BJ (cell line): ENCODE data around the gene RAB6A. TPM values are rescaled to one million over a fixed set of nuclear protein-coding genes. Genes with fewer than 3 reads are reported as not detected.

Source experiments
- CTCF ChIA-PET: fragments of 350-600 bp; formaldehyde crosslinking; extraction: SDS; loops from one replicate; lab custom pipeline; 2021; ENCODE audit warnings: antibody characterized with exemption, inconsistent platforms; lab: Yijun Ruan, JAX
- POLR2A ChIA-PET: fragments of 300-600 bp; sonication (Branson Sonifier 250); formaldehyde crosslinking; extraction: SDS; loops from one replicate; lab custom pipeline; 2021; ENCODE audit warnings: antibody characterized with exemption; lab: Charles Lee
- DNase-seq: peaks from one replicate; pipeline ENCODE4 v3.0.0-alpha.2; 2011; ENCODE audit warnings: low read depth
- H3K27me3 ChIP-seq: 2 replicates; pipeline ENCODE4 v1.6.0; 2011; ENCODE audit warnings: low read length; ENCODE audit not compliant: control insufficient read depth, insufficient read depth
- H3K36me3 ChIP-seq: 2 replicates; pipeline ENCODE4 v1.5.1; 2011; ENCODE audit warnings: low read length; ENCODE audit not compliant: control insufficient read depth, insufficient read depth
- H3K4me3 ChIP-seq: 2 replicates; pipeline ENCODE4 v1.5.1; 2011; ENCODE audit warnings: low read depth, mild to moderate bottlenecking, control low read depth, low read length
- CTCF ChIP-seq: IDR thresholded peaks from 2 replicates; pipeline ENCODE4 v1.5.1; 2011; ENCODE audit warnings: low read depth, mild to moderate bottlenecking, control low read depth, inconsistent platforms, low read length, moderate library complexity; ENCODE audit not compliant: insufficient read depth
- polyA plus RNA-seq: library from polyadenylated mRNA; depleted of rRNA; stranded (reverse); fragments of >200 nt; gene quantifications from 2 replicates; pipeline ENCODE4 v1.2.3, GENCODE V29; 2011

RAB6A gene
- polyA plus RNA-seq, 1 experiment: 73.5 TPM

GRCh38 chr11:73656985-73657384 is 103.9 kb downstream of the RAB6A start:
- ChIA-PET CTCF (interaction anchor here (0.6 to 0.7 kb wide), 2 partner anchors 265 to 322 kb away, joined by 3 to 4 read pairs; no protein-coding TSS in a partner anchor), POLR2A (no interaction called here)
- DNase-seq: no peak
- Histone ChIP-seq H3K36me3 (no peaks in the 10 kb centered on the region), H3K4me3 (no peak overlapping the region), H3K27me3 (peaks cover 4% of the 10 kb centered on the region; the same call in 1 of the 2 replicates)
- no peak for TF ChIP-seq CTCF

DNA sequence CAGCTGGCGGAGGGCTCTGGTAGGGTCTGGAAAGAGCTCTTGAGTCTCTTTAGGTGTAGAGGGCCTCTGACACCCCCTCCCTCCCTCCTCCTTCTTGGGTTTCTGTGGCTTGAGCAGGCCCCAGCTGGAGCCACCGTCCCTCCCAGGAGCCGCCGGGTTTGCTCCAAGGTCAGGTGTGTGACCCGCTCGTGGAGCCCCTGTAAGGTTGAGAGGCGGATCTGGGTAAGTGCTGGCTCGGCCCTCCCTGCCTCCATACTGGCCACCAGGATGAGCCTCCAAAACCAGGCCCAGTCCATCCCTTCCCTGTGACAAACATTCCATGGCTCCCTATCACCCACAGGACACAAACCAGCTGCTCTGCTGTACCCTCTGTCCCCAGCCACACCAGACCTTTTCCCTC is 105.2 kb downstream of the RAB6A start:
- Histone ChIP-seq H3K36me3 (no peaks in the 10 kb centered on the region), H3K27me3 (peaks cover 4% of the 10 kb centered on the region; the same call in 1 of the 2 replicates), H3K4me3 (no peak overlapping the region)
- TF ChIP-seq CTCF: no peak
- DNase-seq: no peak
- POLR2A ChIA-PET: no interaction called here
- CTCF ChIA-PET: interaction anchor here (0.9 to 1.3 kb wide), 2 partner anchors 30 to 50 kb away, joined by 3 to 4 read pairs; no protein-coding TSS in a partner anchor

DNA sequence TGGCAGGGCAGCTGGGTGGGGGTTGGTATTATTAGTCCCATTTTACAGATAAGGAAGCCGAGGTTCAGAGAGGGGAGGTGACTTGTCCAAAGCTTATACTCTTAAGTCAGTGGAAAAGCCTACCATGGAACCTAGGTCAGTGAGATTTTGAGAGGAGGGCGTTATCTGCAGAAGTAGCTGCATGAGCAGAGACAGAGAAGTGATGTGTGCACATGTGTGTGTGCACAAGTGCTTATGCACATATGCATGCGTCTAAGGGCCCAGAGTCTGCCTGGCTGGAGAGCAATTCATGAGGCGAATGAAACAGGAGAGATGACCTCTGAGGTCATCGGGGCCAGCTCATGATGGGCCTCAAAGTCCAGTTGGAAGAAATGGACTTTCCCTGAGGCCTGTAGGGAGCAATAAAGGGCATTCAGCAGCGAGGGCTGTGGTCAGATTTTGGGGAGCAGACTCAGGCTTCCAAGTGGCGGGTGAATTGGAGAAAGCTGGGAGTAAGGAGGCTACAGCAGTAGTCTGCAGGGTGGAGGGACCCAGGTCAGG is 106.3 kb downstream of the RAB6A start:
- Histone ChIP-seq H3K36me3 (no peaks in the 10 kb centered on the region), H3K4me3 (no peak overlapping the region), H3K27me3 (peaks cover 8% of the 10 kb centered on the region)
- ChIA-PET POLR2A (no interaction called here), CTCF (interaction anchor here (1.4 kb wide), 1 partner anchor 29 kb away, joined by 6 read pairs; no protein-coding TSS in a partner anchor)
- no peak for DNase-seq
- TF ChIP-seq CTCF: no peak

GRCh38 chr11:73653996-73654395 is 106.9 kb downstream of the RAB6A start:
- ChIA-PET CTCF (interaction anchor here (1.0 to 1.4 kb wide), 2 partner anchors 8 to 28 kb away, joined by 3 to 6 read pairs; no protein-coding TSS in a partner anchor), POLR2A (no interaction called here)
- Histone ChIP-seq H3K27me3 (peaks cover 10% of the 10 kb centered on the region), H3K36me3 (no peaks in the 10 kb centered on the region), H3K4me3 (no peak overlapping the region)
- no peak for DNase-seq
- no peak for TF ChIP-seq CTCF

- ChIA-PET POLR2A (no interaction called here), CTCF (interaction anchor here (1.0 kb wide), 2 partner anchors 9 to 27 kb away, joined by 3 to 4 read pairs; no protein-coding TSS in a partner anchor)
- Histone ChIP-seq H3K36me3 (no peaks in the 10 kb centered on the region), H3K27me3 (peaks cover 10% of the 10 kb centered on the region), H3K4me3 (no peak overlapping the region)
- no peak for TF ChIP-seq CTCF
- no peak for DNase-seq
Measured at GRCh38 chr11:73652856-73653559, 107.9 kb downstream of the RAB6A start.
